Trophoblast cell (in vitro differentiated cells and primary cell): ENCODE measurements around the gene CDKN1B.

ENCODE experiments used
- DNase-seq, 2 donors: peaks; one replicate each; pipeline ENCODE4 v3.0.0-alpha.2; 2016
- H2AFZ ChIP-seq: 2 replicates; pipeline ENCODE4 v1.6.1; 2013; ENCODE audit warnings: low read length, moderate library complexity, mild to moderate bottlenecking; ENCODE audit not compliant: insufficient read depth, poor library complexity
- H2AK5ac ChIP-seq: 2 replicates; pipeline ENCODE4 v1.6.1; 2013; ENCODE audit warnings: mild to moderate bottlenecking, low read length
- H2BK120ac ChIP-seq: 2 replicates; pipeline ENCODE4 v1.6.1; 2013; ENCODE audit warnings: low read length, mild to moderate bottlenecking, moderate library complexity; ENCODE audit not compliant: insufficient read depth, poor library complexity
- H2BK12ac ChIP-seq: 2 replicates; pipeline ENCODE4 v1.6.1; 2013; ENCODE audit warnings: mild to moderate bottlenecking, low read length, moderate library complexity
- H2BK5ac ChIP-seq: 2 replicates; pipeline ENCODE4 v1.6.1; 2013; ENCODE audit warnings: low read length, low read depth, moderate library complexity, mild to moderate bottlenecking; ENCODE audit not compliant: poor library complexity
- H3K14ac ChIP-seq: 2 replicates; pipeline ENCODE4 v1.6.1; 2013; ENCODE audit warnings: mild to moderate bottlenecking, low read length
- H3K18ac ChIP-seq: 2 replicates; pipeline ENCODE4 v1.6.1; 2013; ENCODE audit warnings: mild to moderate bottlenecking, low read length
- H3K23ac ChIP-seq: 2 replicates; pipeline ENCODE4 v1.6.1; 2013; ENCODE audit warnings: low read length
- H3K27ac ChIP-seq: 2 replicates; pipeline ENCODE4 v1.5.1; 2013; ENCODE audit warnings: low read depth, mild to moderate bottlenecking, inconsistent platforms, low read length, moderate library complexity
- H3K27me3 ChIP-seq: 2 replicates; pipeline ENCODE4 v1.6.1; 2013; ENCODE audit warnings: inconsistent platforms, mild to moderate bottlenecking, low read length, moderate library complexity; ENCODE audit not compliant: insufficient read depth
- H3K36me3 ChIP-seq, 2 experiments: 1 replicate in 1 of 2; 2 replicates in 1 of 2; pipeline ENCODE4 v1.6.1; 2013; ENCODE audit warnings: low read length in 2 of 2, mild to moderate bottlenecking in 2 of 2, moderate library complexity in 1 of 2; ENCODE audit not compliant: insufficient read depth in 2 of 2, control insufficient read depth in 1 of 2
- H3K4ac ChIP-seq: 2 replicates; pipeline ENCODE4 v1.6.1; 2013; ENCODE audit warnings: low read depth, mild to moderate bottlenecking, low read length, moderate library complexity
- H3K4me1 ChIP-seq, 2 experiments: 1 replicate in 1 of 2; 2 replicates in 1 of 2; pipeline ENCODE4 v1.6.1; 2013; ENCODE audit warnings: low read length in 2 of 2, mild to moderate bottlenecking in 2 of 2, moderate library complexity in 1 of 2; ENCODE audit not compliant: insufficient read depth in 2 of 2, control insufficient read depth in 1 of 2
- H3K4me2 ChIP-seq: 2 replicates; pipeline ENCODE4 v1.6.1; 2013; ENCODE audit warnings: inconsistent platforms, mild to moderate bottlenecking, low read length, moderate library complexity
- H3K4me3 ChIP-seq: 2 replicates; pipeline ENCODE4 v1.5.1; 2013; ENCODE audit warnings: mild to moderate bottlenecking, low read depth, low read length, inconsistent platforms
- H3K79me1 ChIP-seq: one replicate; pipeline ENCODE4 v1.6.1; 2013; ENCODE audit warnings: low read length
- H3K79me2 ChIP-seq: 2 replicates; pipeline ENCODE4 v1.6.1; 2013; ENCODE audit warnings: low read length, mild to moderate bottlenecking; ENCODE audit not compliant: control insufficient read depth, insufficient read depth, poor library complexity
- H3K9ac ChIP-seq: 2 replicates; pipeline ENCODE4 v1.6.1; 2013; ENCODE audit warnings: mild to moderate bottlenecking, low read length
- H3K9me3 ChIP-seq: 2 replicates; pipeline ENCODE4 v1.6.1; 2013; ENCODE audit warnings: low read depth, mild to moderate bottlenecking, control low read depth, inconsistent platforms, low read length; ENCODE audit not compliant: insufficient read depth
- H4K12ac ChIP-seq: 2 replicates; pipeline ENCODE4 v1.6.1; 2013; ENCODE audit warnings: low read depth, mild to moderate bottlenecking, low read length, moderate library complexity
- H4K8ac ChIP-seq: 2 replicates; pipeline ENCODE4 v1.6.1; 2013; ENCODE audit warnings: low read depth, mild to moderate bottlenecking, low read length, moderate library complexity
- H4K91ac ChIP-seq: one replicate; pipeline ENCODE4 v1.6.1; 2013; ENCODE audit warnings: low read depth, mild to moderate bottlenecking, low read length, moderate library complexity
- WGBS: extraction: QIAGEN DNeasy Blood & Tissue Kit; methylation state at CpG from one replicate; pipeline ENCODE4 v1.1.7; 2013; ENCODE audit warnings: missing lambda C conversion rate; ENCODE audit not compliant: insufficient read length, insufficient coverage; ENCODE audit errors: extremely low coverage; 5-methylcytosine and 5-hydroxymethylcytosine counted together

CDKN1B gene

DNA sequence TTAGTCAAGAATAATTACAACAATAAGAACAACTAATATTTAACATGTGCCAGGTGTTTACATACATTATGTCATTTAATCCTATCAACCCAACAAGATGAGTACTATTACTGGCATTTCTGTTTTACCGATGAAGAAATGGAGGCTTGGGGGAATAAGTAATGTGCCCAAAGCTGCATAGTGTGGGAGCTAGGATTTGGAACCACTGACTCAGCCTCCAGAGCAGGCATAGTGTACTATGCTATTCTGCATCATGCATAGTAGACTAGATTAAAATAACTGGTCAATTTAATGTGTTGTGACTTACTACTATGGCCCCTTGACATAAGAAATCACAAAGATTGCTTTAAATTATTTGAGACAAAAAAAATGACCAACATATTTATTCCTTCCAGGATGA is 30.7 kb upstream of the CDKN1B start:
- DNase-seq, result no peak
- Histone ChIP-seq H2AK5ac (no peak overlapping the region), H3K27ac (no peak overlapping the region), H3K79me1 (no peaks in the 10 kb centered on the region), H3K4me3 (no peak overlapping the region), H3K9ac (no peak overlapping the region), H4K8ac (no peak overlapping the region), H3K27me3 (no peaks in the 10 kb centered on the region), H2BK12ac (no peak overlapping the region), H2AFZ (no peak overlapping the region), H3K4me1 (peaks cover 0 to 2% of the 10 kb centered on the region in 2 experiments), H3K14ac (no peak overlapping the region), H3K18ac (no peak overlapping the region), H3K4me2 (no peak overlapping the region), H2BK120ac (no peak overlapping the region), H3K36me3 (no peaks in the 10 kb centered on the region), H4K91ac (no peak overlapping the region), H2BK5ac (no peak overlapping the region), H4K12ac (no peak overlapping the region), H3K23ac (no peak overlapping the region), H3K79me2 (no peaks in the 10 kb centered on the region), H3K4ac (no peak overlapping the region), H3K9me3 (no peaks in the 10 kb centered on the region)
- no CpG with 5 or more reads among the region's 1 CpG for WGBS

DNA sequence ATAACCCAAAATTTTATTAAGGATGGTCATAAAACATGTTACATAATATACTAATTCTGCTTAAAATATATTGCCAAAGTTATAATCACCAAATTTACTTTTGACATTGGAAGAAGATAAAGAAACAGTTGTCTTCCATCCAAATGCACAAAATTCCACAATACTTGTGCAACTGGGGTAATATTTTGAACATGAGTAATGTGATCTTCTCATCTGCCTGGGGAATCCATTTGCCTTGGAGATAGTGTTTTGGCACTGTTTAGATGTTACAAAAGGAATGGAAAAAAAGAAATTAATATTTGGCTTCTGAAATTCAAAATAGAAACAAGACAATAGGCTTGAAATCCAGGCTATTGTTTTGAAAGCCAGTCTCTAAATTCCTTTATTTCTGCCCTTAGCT is 30.2 kb upstream of the CDKN1B start:
- Histone ChIP-seq H3K4me1 (peaks cover 0 to 2% of the 10 kb centered on the region in 2 experiments), H3K4ac (no peak overlapping the region), H2BK5ac (no peak overlapping the region), H3K9ac (no peak overlapping the region), H3K18ac (no peak overlapping the region), H3K9me3 (no peaks in the 10 kb centered on the region), H3K79me1 (no peaks in the 10 kb centered on the region), H3K23ac (no peak overlapping the region), H2BK12ac (no peak overlapping the region), H2AK5ac (no peak overlapping the region), H2AFZ (no peak overlapping the region), H3K27me3 (no peaks in the 10 kb centered on the region), H3K4me2 (no peak overlapping the region), H4K91ac (no peak overlapping the region), H3K14ac (no peak overlapping the region), H3K36me3 (no peaks in the 10 kb centered on the region), H3K79me2 (no peaks in the 10 kb centered on the region), H3K4me3 (no peak overlapping the region), H2BK120ac (no peak overlapping the region), H3K27ac (no peak overlapping the region), H4K12ac (no peak overlapping the region), H4K8ac (no peak overlapping the region)
- peak in 1 of 2 donors; percentile 73 for DNase-seq

- no peak overlapping the region for H3K23ac ChIP-seq
- H3K27ac ChIP-seq, result no peak overlapping the region
- no peak overlapping the region for H3K18ac ChIP-seq
- no peak overlapping the region for H4K8ac ChIP-seq
- no peaks in the 10 kb centered on the region for H3K4me1 ChIP-seq
- no peak for DNase-seq
- H3K4me2 ChIP-seq, result no peak overlapping the region
- H3K9me3 ChIP-seq, result no peaks in the 10 kb centered on the region
- no peak overlapping the region for H3K14ac ChIP-seq
- no peak overlapping the region for H2BK120ac ChIP-seq
- no peak overlapping the region for H2BK5ac ChIP-seq
- no peak overlapping the region for H2AK5ac ChIP-seq
- no peak overlapping the region for H3K4ac ChIP-seq
- H4K12ac ChIP-seq, result no peak overlapping the region
- H3K79me2 ChIP-seq, result no peaks in the 10 kb centered on the region
- no peaks in the 10 kb centered on the region for H3K27me3 ChIP-seq
- no peaks in the 10 kb centered on the region for H3K79me1 ChIP-seq
- H3K36me3 ChIP-seq, result no peaks in the 10 kb centered on the region
- H3K4me3 ChIP-seq, result no peak overlapping the region
- no peak overlapping the region for H2AFZ ChIP-seq
- H2BK12ac ChIP-seq, result no peak overlapping the region
- WGBS, result no CpG with 5 or more reads among the region's 5 CpGs
- no peak overlapping the region for H4K91ac ChIP-seq
- H3K9ac ChIP-seq, result no peak overlapping the region
These were observed 27.4 kb upstream of the CDKN1B start for GRCh38 chr12:12689647-12690300.

GRCh38 chr12:12691549-12691948 is 25.6 kb upstream of the CDKN1B start:
- Histone ChIP-seq H2BK12ac (no peak overlapping the region), H2BK5ac (no peak overlapping the region), H3K4ac (no peak overlapping the region), H2AFZ (no peak overlapping the region), H3K79me2 (no peaks in the 10 kb centered on the region), H3K23ac (no peak overlapping the region), H3K9ac (no peak overlapping the region), H4K91ac (no peak overlapping the region), H3K9me3 (no peaks in the 10 kb centered on the region), H3K4me3 (no peak overlapping the region), H3K27me3 (no peaks in the 10 kb centered on the region), H2AK5ac (no peak overlapping the region), H3K4me1 (no peaks in the 10 kb centered on the region), H3K79me1 (peaks cover 3% of the 10 kb centered on the region), H3K36me3 (no peaks in the 10 kb centered on the region), H3K18ac (no peak overlapping the region), H4K12ac (no peak overlapping the region), H3K14ac (no peak overlapping the region), H3K4me2 (no peak overlapping the region), H4K8ac (no peak overlapping the region), H2BK120ac (no peak overlapping the region), H3K27ac (no peak overlapping the region)
- no peak for DNase-seq
- no CpG with 5 or more reads among the region's 2 CpGs for WGBS
